KOPT-K1 (cell line): ENCODE measurements around the gene PSMD1.
"Not testable (repeated sequence)": the region's sequence is repeated elsewhere in the genome, so short reads cannot be mapped to it uniquely, and the experiment has no call there.

Experiments
- H3K27ac ChIP-seq: fragments of 200-600 bp; sonication (generic); 2 replicates; pipeline ENCODE4 v1.5.1; 2016; ENCODE audit warnings: antibody characterized with exemption, mild to moderate bottlenecking, low read depth, low read length; ENCODE audit not compliant: poor library complexity, severe bottlenecking
- H3K36me3 ChIP-seq: fragments of 200-600 bp; sonication (generic); 2 replicates; pipeline ENCODE4 v1.5.1; 2017; ENCODE audit warnings: antibody characterized with exemption, mild to moderate bottlenecking, low read length, moderate library complexity; ENCODE audit not compliant: insufficient read depth
- H3K9me3 ChIP-seq: fragments of 200-600 bp; sonication (generic); 2 replicates; pipeline ENCODE4 v1.5.1; 2017; ENCODE audit warnings: antibody characterized with exemption, low read length, mild to moderate bottlenecking; ENCODE audit not compliant: insufficient read depth, poor library complexity, severe bottlenecking

PSMD1 gene

GRCh38 chr2:231056453-231057416 lies at the start of gene PSMD1:
TSS of gene PSMD1 (plus strand) at chr2:231056867. CDS start at chr2:231057026, 159 bp downstream.
- peak within 1 kb of the TSS; percentile 90 for H3K27ac ChIP-seq
- peaks cover 18% of the 10 kb centered on the region for H3K36me3 ChIP-seq
- H3K9me3 ChIP-seq, result no peaks in the 10 kb centered on the region

- H3K27ac ChIP-seq, result no peak overlapping the region
- H3K9me3 ChIP-seq, result no peaks in the 10 kb centered on the region
- H3K36me3 ChIP-seq, result no peaks in the 10 kb centered on the region
Observed at GRCh38 chr2:231007286-231008098, 49.2 kb upstream of the PSMD1 start.

- Histone ChIP-seq H3K36me3 (no peaks in the 10 kb centered on the region), H3K27ac (no peak overlapping the region), H3K9me3 (no peaks in the 10 kb centered on the region)
Observed at GRCh38 chr2:231008131-231008530, 48.5 kb upstream of the PSMD1 start.

- no peaks in the 10 kb centered on the region for H3K36me3 ChIP-seq
- no peaks in the 10 kb centered on the region for H3K9me3 ChIP-seq
- H3K27ac ChIP-seq, result no peak overlapping the region
Observed at GRCh38 chr2:231009236-231009919, 47.3 kb upstream of the PSMD1 start.

GRCh38 chr2:231010201-231010730 lies 46.4 kb upstream of the PSMD1 start:
- no peaks in the 10 kb centered on the region for H3K36me3 ChIP-seq

GRCh38 chr2:231011526-231011925 lies 45.1 kb upstream of the PSMD1 start:
- Histone ChIP-seq H3K36me3 (no peaks in the 10 kb centered on the region), H3K9me3 (no peaks in the 10 kb centered on the region), H3K27ac (no peak overlapping the region)

More at GRCh38 chr2:231010201-231010730, 46.4 kb upstream of the PSMD1 start:
- no peaks in the 10 kb centered on the region for H3K9me3 ChIP-seq
- H3K27ac ChIP-seq, result no peak overlapping the region

- H3K9me3 ChIP-seq, result no peaks in the 10 kb centered on the region
Observed at GRCh38 chr2:231012463-231012862, 44.2 kb upstream of the PSMD1 start.

DNA sequence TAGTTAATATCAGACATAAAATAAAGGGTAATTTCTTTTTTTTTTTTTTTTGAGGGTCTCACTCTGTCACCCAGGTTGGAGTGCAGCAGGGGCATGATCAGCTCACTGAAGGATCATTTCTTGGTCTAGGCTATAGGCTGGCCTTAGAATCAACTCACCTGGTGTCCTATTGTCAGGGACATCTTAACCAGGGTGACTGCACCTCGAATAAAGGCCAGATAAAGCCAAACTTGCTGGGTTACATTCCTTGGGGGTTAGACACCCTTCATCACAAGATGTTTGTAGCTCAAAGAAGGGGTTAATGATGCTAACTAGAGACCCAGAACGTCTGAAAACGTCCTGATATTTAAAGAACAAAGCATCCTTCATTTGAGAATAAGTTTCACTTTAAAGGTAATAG lies 42.8 kb upstream of the PSMD1 start:
- H3K9me3 ChIP-seq, result no peaks in the 10 kb centered on the region
- H3K27ac ChIP-seq, result no peak overlapping the region
- no peaks in the 10 kb centered on the region for H3K36me3 ChIP-seq

More at GRCh38 chr2:231012463-231012862, 44.2 kb upstream of the PSMD1 start:
- H3K27ac ChIP-seq, result no peak overlapping the region
- no peaks in the 10 kb centered on the region for H3K36me3 ChIP-seq

- Histone ChIP-seq H3K9me3 (no peaks in the 10 kb centered on the region), H3K27ac (no peak overlapping the region), H3K36me3 (no peaks in the 10 kb centered on the region)
Observed at GRCh38 chr2:231015478-231015877, 41.2 kb upstream of the PSMD1 start.

DNA sequence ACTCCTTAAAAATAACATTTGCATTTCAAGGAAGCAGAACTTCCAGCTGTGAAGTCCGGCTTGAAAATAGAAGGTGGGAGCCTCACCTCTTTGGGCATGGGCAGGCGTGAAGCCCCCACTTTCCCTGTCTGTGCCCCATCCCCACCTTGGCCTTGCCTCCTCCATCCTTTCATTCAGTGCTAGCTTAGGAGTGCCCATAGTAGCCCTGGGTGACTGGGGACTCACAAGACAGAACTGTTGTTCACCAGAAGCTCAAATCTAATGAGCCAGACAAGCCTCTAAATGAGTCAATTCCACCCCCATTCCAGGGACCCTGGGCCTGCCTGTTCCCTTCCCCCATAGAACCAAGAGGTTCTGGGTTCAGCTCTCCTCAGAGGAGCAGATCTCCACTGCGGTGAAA lies 40.7 kb upstream of the PSMD1 start:
- H3K9me3 ChIP-seq, result no peaks in the 10 kb centered on the region
- no peak overlapping the region for H3K27ac ChIP-seq
- H3K36me3 ChIP-seq, result no peaks in the 10 kb centered on the region

DNA sequence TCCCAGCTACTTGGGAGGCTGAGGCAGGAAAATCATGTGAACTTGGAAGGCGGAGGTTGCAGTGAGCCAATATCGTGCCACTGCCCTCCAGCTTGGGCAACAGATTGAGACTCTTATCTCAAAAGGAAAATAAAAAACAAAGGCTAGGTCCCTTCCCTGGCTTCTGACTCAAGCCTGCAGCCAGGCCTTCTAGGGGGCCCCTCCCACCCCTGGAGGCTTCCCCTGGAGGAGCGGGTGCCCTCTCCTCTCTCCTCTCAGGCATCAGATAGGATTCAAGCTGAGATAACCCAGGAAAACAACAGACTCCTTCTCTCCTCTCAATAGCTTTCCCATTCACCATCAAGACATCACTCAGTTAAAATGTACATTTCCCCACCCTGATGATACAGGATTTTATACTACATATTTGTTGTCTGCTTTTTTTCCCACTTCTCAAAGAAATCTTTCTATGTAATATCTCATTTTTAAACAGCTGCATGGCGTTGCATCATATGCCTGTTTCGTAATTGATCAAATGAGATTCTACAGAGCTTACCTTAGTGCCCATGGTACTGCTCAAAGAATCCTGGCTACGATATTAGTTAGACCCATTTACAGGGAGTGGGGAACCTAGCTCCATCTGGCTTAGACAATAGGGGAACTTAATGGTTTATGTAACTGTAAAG lies 40.0 kb upstream of the PSMD1 start:
- Histone ChIP-seq H3K27ac (no peak overlapping the region), H3K9me3 (no peaks in the 10 kb centered on the region)

GRCh38 chr2:231017231-231017598 lies 39.5 kb upstream of the PSMD1 start:
- no peak overlapping the region for H3K27ac ChIP-seq
- no peaks in the 10 kb centered on the region for H3K9me3 ChIP-seq

More for the DNA sequence above, 40.0 kb upstream of the PSMD1 start:
- H3K36me3 ChIP-seq, result no peaks in the 10 kb centered on the region

GRCh38 chr2:231018184-231018583 lies 38.5 kb upstream of the PSMD1 start:
- no peaks in the 10 kb centered on the region for H3K36me3 ChIP-seq
- no peaks in the 10 kb centered on the region for H3K9me3 ChIP-seq
- H3K27ac ChIP-seq, result no peak overlapping the region

More at GRCh38 chr2:231017231-231017598, 39.5 kb upstream of the PSMD1 start:
- H3K36me3 ChIP-seq, result no peaks in the 10 kb centered on the region

DNA sequence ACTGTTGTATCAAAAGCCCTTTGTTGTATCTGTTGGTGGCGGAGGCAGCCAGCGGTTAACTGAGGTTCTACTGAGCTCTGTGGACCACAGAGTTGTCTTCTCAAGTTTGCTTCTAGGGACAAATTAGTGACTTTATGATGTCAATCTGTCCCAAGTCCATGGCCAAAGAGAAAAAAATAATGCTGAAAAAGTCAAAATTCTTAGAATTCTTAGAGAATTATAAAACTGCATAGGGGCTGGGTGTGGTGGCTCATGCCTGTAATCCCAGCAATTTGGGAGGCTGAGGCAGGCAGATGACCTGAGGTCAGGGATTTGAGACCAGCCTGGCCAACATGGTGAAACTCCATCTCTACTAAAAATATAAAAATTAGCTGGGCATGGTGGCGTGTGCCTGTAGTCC lies 31.6 kb upstream of the PSMD1 start:
- H3K27ac ChIP-seq, H3K36me3 ChIP-seq, H3K9me3 ChIP-seq: not testable (repeated sequence)
